DMS53 treated with DMSO at 0.1 percent for 48 hours (cell line): ENCODE data around the gene OCSTAMP.
A peak's percentile ranks its signal among the peaks of the same experiment; 100 is the strongest.

Experiments used
- DNase-seq: peaks from one replicate; lab custom pipeline; 2025; ENCODE audit not compliant: unreplicated experiment; lab: John Stamatoyannopoulos, UW

OCSTAMP gene

GRCh38 chr20:46573788-46574584, 23.5 kb upstream of the OCSTAMP start:
- DNase-seq: no peak

- DNase-seq: no peak
Measured at GRCh38 chr20:46573234-46573633, 22.8 kb upstream of the OCSTAMP start.

GRCh38 chr20:46572790-46573189, 22.3 kb upstream of the OCSTAMP start:
- no peak for DNase-seq

DNA sequence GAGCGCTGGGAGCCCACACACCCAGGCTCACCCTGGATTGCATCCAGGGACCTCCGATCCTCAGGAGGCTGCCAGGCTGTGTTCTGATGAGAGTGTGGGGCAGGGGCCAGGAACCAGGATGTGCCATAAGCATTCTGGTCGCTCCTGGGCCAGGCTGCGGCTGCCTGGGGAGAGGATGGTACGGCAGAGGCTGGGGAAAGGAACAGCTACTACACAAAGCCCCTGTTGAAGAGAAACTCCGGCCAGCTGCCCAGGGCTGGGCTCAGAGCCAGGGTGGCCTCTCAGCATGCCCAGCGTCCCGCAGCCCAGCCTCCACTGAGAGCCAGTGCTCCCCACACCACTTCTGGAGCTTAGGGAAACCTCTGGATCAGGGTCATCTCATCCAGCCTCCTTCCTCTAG, 21.7 kb upstream of the OCSTAMP start:
- no peak for DNase-seq

GRCh38 chr20:46571418-46571817, 21.0 kb upstream of the OCSTAMP start:
- DNase-seq: no peak

DNA sequence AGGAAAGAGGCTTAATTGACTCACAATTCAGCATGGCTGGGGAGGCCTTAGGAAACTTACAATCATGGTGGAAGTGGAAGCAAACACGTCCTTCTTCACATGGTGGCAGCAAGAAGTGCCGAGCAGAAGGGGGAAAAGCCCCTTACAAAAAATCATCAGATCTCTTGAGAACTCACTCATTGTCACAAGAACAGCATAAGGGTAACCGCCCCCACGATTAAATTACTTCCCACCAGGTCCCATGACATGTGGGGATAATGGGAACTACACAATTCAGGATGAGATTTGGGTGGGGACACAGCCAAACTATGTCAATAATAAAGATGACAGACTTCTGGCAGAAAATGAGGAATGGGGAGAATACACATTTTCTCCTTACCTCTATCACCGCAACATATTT, 20.5 kb upstream of the OCSTAMP start:
- DNase-seq: no peak

DNA sequence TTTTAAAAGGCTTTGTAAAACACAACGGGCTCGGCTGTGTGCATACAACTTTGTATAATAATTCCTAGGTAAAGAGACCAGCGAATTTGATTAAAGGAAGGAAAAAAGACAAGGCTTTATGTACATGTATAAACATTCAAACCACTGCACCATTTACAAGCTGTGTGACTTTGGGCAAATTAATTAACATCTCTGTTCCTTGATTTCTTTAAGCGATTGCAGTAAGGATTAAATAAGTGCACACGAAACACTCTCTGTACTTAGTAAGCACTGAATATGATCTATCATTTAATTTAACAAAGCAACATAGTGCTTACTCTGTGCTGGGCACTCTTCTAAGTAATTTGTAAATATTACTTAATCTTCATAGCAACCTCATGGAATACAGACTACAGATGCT, 19.5 kb upstream of the OCSTAMP start:
- DNase-seq: no peak

DNA sequence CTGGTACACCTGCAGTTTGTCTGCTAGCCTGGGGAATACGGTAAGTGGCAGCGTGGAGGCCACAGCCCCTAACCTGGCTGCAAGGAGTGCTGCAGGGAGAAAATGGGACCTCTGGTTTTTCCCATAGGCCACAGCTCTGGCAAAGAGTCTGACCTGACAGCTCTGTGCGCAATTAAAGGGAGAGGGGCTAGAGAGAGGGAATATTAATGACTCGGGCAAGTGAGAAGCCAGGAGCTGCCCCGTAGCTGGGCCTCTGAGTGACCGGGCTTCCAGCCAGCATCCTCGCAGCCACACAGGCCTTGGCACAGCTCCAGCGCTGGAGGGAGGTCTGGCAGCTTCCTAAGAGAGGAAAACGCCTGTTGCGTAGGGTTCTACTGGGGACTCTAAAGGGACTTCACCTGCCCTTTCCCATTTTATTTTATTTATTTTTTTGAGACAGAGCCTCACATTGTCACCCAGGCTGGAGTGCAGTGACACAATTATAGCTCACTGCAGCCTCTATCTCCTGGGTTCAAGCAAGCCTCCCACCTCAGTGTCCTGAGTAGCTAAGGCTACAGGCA, 18.2 kb upstream of the OCSTAMP start:
- peak; percentile 72 for DNase-seq

DNA sequence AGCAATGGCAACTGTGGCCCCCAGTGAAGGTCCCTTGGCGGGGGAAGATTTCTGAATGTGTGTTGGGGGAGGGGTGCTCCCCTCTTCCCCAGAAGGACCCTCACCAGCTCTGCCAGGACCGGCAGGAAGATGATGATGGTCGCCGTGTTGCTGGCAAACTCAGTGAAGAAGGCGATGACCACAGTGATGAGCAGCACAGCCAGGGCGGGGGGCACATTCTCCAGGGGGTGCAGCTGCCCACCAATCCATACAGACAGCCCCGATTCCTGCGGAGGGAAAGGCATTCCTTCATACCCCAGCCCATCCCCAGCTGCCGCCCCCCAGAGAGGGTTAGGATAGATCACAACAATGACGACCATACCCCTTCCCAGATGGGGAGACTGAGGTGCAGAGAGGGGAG, 15.7 kb upstream of the OCSTAMP start:
- DNase-seq: no peak

- DNase-seq: no peak
Measured at GRCh38 chr20:46564241-46564957, 13.9 kb upstream of the OCSTAMP start.

GRCh38 chr20:46563860-46564221, 13.4 kb upstream of the OCSTAMP start:
- no peak for DNase-seq

DNA sequence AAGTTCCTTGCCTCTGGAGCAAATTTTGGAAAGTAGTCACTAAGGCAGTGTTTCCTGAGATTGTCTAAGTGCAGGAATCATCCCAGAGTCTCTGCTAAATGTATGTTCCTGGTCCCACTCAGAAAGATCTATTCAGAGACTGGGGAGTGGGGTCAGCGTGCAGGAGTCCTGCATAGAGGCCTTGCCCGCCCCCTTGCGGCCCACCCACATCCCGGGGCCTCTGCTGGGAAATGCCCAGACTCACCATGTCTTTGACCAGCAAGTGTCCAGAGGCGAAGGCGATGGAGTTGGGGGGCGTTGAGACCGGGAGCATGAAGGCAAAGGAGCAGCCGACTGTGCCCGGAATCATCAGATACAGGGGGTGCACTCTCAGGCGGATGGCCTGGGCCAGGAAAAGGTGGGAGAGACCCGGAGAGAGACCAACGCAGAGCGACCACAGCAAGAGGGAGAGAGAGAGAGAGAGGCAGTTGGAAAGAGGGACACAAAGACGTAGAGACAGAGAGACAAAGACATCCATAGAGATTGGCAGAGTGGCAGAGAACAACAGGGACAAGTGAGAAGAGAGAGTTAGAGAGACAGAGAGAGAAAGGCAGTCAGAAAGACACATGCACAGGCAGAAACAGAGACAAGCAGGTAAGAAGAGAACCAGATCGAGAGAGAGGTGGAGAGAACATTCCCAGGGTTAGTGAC, 12.9 kb upstream of the OCSTAMP start:
- no peak for DNase-seq

DNA sequence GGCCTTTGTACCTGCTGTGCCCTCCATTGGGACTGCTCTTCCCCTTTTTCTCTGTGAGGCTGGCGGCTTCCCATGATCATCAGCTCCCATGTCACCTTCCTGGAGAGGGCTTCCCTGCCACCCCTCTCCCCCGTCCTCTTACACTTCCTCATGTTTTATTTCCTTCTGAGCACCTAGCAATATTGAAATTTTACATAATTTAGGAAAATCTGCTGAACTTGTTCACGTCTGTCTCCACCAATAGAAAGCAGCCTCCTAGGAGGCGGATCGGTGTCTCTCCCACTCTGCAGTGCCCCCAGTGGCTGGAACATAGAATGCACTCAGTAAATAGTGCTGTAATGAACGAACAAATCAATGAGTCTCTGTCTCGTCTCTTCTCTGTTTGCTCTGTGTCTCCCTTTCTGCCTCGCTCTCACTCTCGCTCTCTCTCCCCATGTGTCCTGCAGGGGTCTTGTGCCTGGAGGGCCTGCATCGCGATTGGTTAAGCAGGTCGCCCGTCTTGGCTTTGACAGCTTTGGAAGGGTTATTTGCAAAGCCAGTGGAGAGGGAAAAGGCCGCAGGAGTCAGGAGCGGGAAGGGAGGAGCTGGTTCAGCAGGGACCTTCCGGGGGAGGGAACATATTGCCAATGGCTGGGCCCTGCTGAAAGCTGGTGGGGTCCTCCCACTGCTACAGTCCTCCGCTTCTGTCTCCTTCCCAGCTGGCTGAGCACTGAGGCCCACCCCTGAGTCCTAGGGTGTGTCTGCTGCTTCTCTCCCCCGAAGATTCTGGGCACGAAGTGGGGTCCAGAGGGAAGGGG, 12.1 kb upstream of the OCSTAMP start:
- DNase-seq: peak; percentile 89

GRCh38 chr20:46562009-46562372, 11.5 kb upstream of the OCSTAMP start:
- DNase-seq: no peak

DNA sequence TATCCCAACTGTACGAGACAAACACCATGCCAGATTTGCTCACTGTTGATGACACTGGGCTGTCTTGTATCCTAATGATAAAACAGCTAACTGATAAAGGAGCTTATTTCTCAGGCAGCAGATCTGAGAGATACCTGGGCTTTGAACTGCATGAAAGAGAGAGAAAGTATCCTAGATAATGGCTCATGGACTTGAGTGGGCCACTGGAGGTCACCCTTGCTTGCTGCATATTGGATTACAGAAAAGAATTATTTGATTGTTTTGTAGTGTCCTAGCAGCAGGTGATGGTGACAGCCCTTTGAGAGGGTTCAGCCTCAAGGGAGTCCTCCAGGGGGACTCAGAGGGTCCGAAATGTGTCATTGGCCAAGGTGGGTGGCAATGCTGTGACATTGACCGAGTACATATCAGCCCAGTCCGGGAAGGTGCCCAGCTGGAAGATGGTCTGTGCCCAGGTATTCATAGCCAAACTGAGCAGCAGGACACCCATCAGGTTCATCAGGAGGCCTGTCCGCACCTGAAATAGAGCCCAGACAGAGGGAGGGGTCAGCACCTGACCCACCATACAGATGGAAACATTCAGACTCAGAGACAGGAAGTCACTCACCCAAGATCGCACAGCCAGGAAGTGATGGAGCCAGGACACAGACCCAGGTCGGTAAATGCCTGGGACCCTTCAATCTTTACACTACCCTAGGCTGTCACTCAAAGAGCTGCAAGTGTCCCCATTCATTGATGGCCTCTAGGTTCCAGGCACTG, 9.4 kb upstream of the OCSTAMP start:
- DNase-seq: no peak

DNA sequence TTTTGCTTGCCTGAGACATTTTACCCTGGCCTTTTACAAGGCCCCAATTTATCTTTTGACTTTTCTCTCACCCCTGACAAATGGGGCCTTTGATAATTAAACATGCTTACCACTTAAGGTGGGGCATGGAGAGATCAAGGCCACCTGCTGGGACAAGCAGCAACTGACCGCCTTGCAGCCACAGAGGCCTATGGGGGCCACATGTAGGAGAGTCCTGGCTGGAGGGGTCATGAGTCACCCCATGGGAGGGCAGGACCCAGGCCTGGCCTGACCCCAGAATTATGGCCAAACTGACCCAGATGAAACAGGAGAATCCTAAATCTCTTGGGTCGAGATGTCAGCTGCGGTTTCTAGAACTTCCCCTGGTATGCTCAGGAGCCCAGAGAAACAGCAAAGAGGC, 8.5 kb upstream of the OCSTAMP start:
- no peak for DNase-seq

DNA sequence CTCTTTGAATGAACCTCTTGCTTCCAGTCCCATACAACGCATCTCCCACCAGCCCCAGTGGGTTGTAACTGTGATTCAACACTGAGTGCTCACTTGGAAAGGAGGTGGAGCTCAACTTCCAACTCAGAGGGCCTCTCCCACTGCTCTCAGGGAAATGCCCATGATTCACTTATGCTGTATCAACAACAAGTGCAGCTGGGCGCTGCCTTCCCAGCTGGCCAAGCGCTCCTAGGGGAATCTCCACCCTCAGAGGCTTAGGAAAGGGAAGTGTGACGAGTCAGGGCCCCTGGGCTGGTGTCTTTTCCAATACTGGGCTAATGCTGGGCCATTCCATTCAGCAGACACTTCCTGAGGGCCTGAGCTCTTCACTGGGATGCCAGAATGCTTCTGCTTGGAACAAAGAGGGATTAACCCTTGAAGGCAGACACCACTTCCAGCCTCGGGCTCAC, 8.1 kb upstream of the OCSTAMP start:
- DNase-seq: peak; percentile 93

DNA sequence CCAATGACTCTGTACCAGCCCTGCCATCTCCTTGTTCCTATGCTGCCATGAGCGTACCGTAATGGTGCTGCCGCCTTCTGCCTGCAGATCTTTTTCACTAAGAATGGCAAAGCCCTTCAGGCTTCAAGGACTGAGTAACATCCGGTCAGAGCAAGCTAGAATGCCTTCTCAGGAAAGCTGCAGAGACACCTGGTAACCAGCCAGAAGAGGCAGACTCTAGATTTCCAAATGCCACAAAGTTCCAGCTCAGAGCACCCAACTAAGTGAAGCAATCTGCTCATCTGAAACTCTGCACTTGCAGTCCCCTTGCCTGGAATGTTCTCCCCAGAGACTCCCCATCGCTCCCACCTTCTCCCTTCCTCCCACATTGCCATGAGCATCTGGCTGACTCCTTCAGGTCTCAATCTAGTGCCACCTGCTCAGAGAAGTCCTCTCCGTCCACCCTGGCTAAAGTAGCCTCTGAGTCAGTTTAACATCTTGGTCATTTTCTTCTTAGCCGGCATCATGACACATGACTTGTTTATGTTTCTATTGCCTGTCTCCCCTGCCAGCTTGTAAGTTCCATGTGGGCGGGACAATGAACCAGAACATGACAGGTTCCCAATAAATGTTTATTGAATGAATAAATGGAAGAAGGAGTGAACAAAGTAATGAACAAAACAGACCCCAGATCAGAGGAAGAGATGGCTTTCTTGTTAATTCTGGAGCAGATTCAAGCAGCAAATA, 6.9 kb upstream of the OCSTAMP start:
- DNase-seq: no peak

- DNase-seq: no peak
Measured at GRCh38 chr20:46555370-46555956, 5.0 kb upstream of the OCSTAMP start.
